ENCODE results near the gene CTBP2.

GRCh38 chr10:125039354-125039769 lies 121.0 kb downstream of the CTBP2 start:
- no peak for TF ChIP-seq CTCF (IDR thresholded peaks at IDR 0.05; ENCODE audit: insufficient read depth, low read length, poor library complexity, severe bottlenecking)
- no peak for TF ChIP-seq EZH2phosphoT487 (conservative IDR thresholded peaks at IDR 0.05; ENCODE audit: low read length)
